Nephron progenitor cell (in vitro differentiated cells): ENCODE measurements around the gene PRKCA.
A peak's percentile ranks its signal among the peaks of the same experiment; 100 is the strongest.

Experiments used
- DNase-seq: peaks from one replicate; pipeline ENCODE4 v3.0.0; 2021
- H3K27ac Mint-ChIP-seq: 2 replicates; pipeline ENCODE4 v1.8.0; 2021; ENCODE audit warnings: mild to moderate bottlenecking, moderate library complexity, mixed read lengths
- H3K27me3 Mint-ChIP-seq: 2 replicates; pipeline ENCODE4 v1.8.0; 2021; ENCODE audit warnings: mild to moderate bottlenecking, low read depth, mixed read lengths; ENCODE audit not compliant: poor library complexity
- H3K36me3 Mint-ChIP-seq: 2 replicates; pipeline ENCODE4 v1.8.0; 2021; ENCODE audit warnings: low read depth, mixed read lengths
- H3K4me1 Mint-ChIP-seq: 2 replicates; pipeline ENCODE4 v1.8.0; 2021; ENCODE audit warnings: mixed read lengths
- H3K4me3 Mint-ChIP-seq: 2 replicates; pipeline ENCODE4 v1.8.0; 2021; ENCODE audit warnings: mild to moderate bottlenecking, moderate library complexity, mixed read lengths
- H3K9me3 Mint-ChIP-seq: 2 replicates; pipeline ENCODE4 v1.8.0; 2021; ENCODE audit warnings: mild to moderate bottlenecking, moderate library complexity, mixed read lengths
- CTCF ChIP-seq: fragments of 200-600 bp; sonication (generic); IDR thresholded peaks from 2 replicates; pipeline ENCODE4 v1.5.0; 2021; ENCODE audit warnings: antibody characterized with exemption

The PRKCA gene

GRCh38 chr17:66548659-66549310, 246.4 kb downstream of the PRKCA start:
- TF ChIP-seq CTCF = no peak
- H3K36me3 Mint-ChIP-seq = peaks cover 30% of the 10 kb centered on the region
- H3K27ac Mint-ChIP-seq = peak overlapping the region; percentile 52
- DNase-seq = no peak
- H3K4me1 Mint-ChIP-seq = peaks cover 32% of the 10 kb centered on the region
- peaks cover 10% of the 10 kb centered on the region for H3K27me3 Mint-ChIP-seq
- H3K9me3 Mint-ChIP-seq = peaks cover 33% of the 10 kb centered on the region
- H3K4me3 Mint-ChIP-seq = no peak overlapping the region

GRCh38 chr17:66549311-66549704, 246.9 kb downstream of the PRKCA start:
- H3K4me1 Mint-ChIP-seq = peaks cover 32% of the 10 kb centered on the region
- H3K4me3 Mint-ChIP-seq = no peak overlapping the region
- TF ChIP-seq CTCF = no peak
- no peak for DNase-seq
- H3K9me3 Mint-ChIP-seq = peaks cover 34% of the 10 kb centered on the region
- H3K36me3 Mint-ChIP-seq = peaks cover 32% of the 10 kb centered on the region
- peaks cover 10% of the 10 kb centered on the region for H3K27me3 Mint-ChIP-seq
- no peak overlapping the region for H3K27ac Mint-ChIP-seq

GRCh38 chr17:66549731-66550207, 247.4 kb downstream of the PRKCA start:
- H3K27me3 Mint-ChIP-seq = peaks cover 10% of the 10 kb centered on the region
- H3K36me3 Mint-ChIP-seq = peaks cover 32% of the 10 kb centered on the region
- no peak overlapping the region for H3K27ac Mint-ChIP-seq
- H3K4me1 Mint-ChIP-seq = peaks cover 32% of the 10 kb centered on the region
- H3K4me3 Mint-ChIP-seq = no peak overlapping the region
- no peak for TF ChIP-seq CTCF
- DNase-seq = no peak
- H3K9me3 Mint-ChIP-seq = peaks cover 33% of the 10 kb centered on the region

- no peak for DNase-seq
- H3K4me1 Mint-ChIP-seq = peaks cover 32% of the 10 kb centered on the region
- H3K9me3 Mint-ChIP-seq = peaks cover 13% of the 10 kb centered on the region
- H3K4me3 Mint-ChIP-seq = no peak overlapping the region
- H3K27ac Mint-ChIP-seq = no peak overlapping the region
- H3K36me3 Mint-ChIP-seq = peaks cover 17% of the 10 kb centered on the region
- TF ChIP-seq CTCF = no peak
- peaks cover 10% of the 10 kb centered on the region for H3K27me3 Mint-ChIP-seq
Measured at GRCh38 chr17:66551839-66552238, 249.4 kb downstream of the PRKCA start.

GRCh38 chr17:66552371-66552770, 250.0 kb downstream of the PRKCA start:
- H3K27ac Mint-ChIP-seq = no peak overlapping the region
- H3K27me3 Mint-ChIP-seq = peaks cover 10% of the 10 kb centered on the region
- no peak for TF ChIP-seq CTCF
- no peak overlapping the region for H3K4me3 Mint-ChIP-seq
- H3K9me3 Mint-ChIP-seq = peaks cover 8% of the 10 kb centered on the region
- H3K4me1 Mint-ChIP-seq = peaks cover 32% of the 10 kb centered on the region
- H3K36me3 Mint-ChIP-seq = peaks cover 13% of the 10 kb centered on the region
- DNase-seq = no peak

GRCh38 chr17:66555605-66556004, 253.2 kb downstream of the PRKCA start:
- Mint-ChIP-seq H3K27me3 (peaks cover 9% of the 10 kb centered on the region), H3K27ac (no peak overlapping the region), H3K9me3 (peaks cover 12% of the 10 kb centered on the region), H3K4me1 (peaks cover 6% of the 10 kb centered on the region), H3K4me3 (no peak overlapping the region), H3K36me3 (peaks cover 16% of the 10 kb centered on the region)
- no peak for TF ChIP-seq CTCF
- no peak for DNase-seq
